ENCODE results near the gene TMEM250. TPM values are rescaled to one million over a fixed set of nuclear protein-coding genes. Genes with fewer than 3 reads are reported as not detected.

Gene TMEM250
- total RNA-seq, 1 experiment from 2014 or later = 37.5 TPM

GRCh38 chr9:136087741-136088480 lies 30.8 kb downstream of the TMEM250 start:
- no peaks in the 10 kb centered on the region for H4K20me1 ChIP-seq (ENCODE audit: insufficient read depth)
- H3K4me3 ChIP-seq (replicated peaks in 1 of 2; ENCODE audit: low read depth in 1 of 2, low read length in 2 of 2) = no peak overlapping the region
- intact Hi-C loops (cut with micrococcal nuclease) = loop anchor here (5.0 kb wide), 1 partner anchor 139 kb away; no protein-coding TSS in a partner anchor
- no peak for ATAC-seq
- H3K9me2 ChIP-seq (ENCODE audit: insufficient read depth) = no peaks in the 10 kb centered on the region
- H3K4me2 ChIP-seq (ENCODE audit: low read length) = no peak overlapping the region
- peaks cover 0 to 7% of the 10 kb centered on the region in 2 experiments; a peak in 1 of 4 replicates for H3K36me3 ChIP-seq (ENCODE audit: control insufficient read depth in 1 of 2, insufficient read depth in 2 of 2, low read length in 2 of 2)
- ChIA-PET POLR2A (no interaction called here), CTCF (no interaction called here), RAD21 (ENCODE audit: low non-redundant PET in 1 of 2, low total read pairs in 2 of 2, uncharacterized antibody in 2 of 2, unreplicated experiment in 2 of 2) (no interaction called here)
- peaks cover 99% of the 10 kb centered on the region for H3K79me2 ChIP-seq (ENCODE audit: insufficient read depth, low read length)
- peaks cover 26 to 31% of the 10 kb centered on the region in 2 experiments for H3K4me1 ChIP-seq (ENCODE audit: control insufficient read depth in 1 of 2, insufficient read depth in 2 of 2, low read length in 2 of 2)
- no peak overlapping the region for H3K9ac ChIP-seq (ENCODE audit: low read length)
- DNase-seq (ENCODE audit: low read depth, low spot score) = no peak
- no peak overlapping the region for H2AFZ ChIP-seq (ENCODE audit: low read depth, low read length, poor library complexity, severe bottlenecking)
- H3K27ac ChIP-seq (ENCODE audit: low read depth, low read length) = no peak overlapping the region
- BruUV-seq (replicated peaks) = no TSS peak
- H3K27me3 ChIP-seq (ENCODE audit: insufficient read depth, low read length) = no peaks in the 10 kb centered on the region
- no peaks in the 10 kb centered on the region for H3K9me3 ChIP-seq (ENCODE audit: control insufficient read depth in 1 of 2, insufficient read depth in 1 of 2, low read depth in 1 of 2, low read length in 2 of 2)
- TF ChIP-seq TCF7L2 (IDR thresholded peaks at IDR 0.05; ENCODE audit: borderline replicate concordance, extremely low read depth, insufficient read depth, insufficient read length) = no peak
- TF ChIP-seq SRF (IDR thresholded peaks at IDR 0.05; ENCODE audit: low read depth) = no peak
- TF ChIP-seq, protein P1, sequence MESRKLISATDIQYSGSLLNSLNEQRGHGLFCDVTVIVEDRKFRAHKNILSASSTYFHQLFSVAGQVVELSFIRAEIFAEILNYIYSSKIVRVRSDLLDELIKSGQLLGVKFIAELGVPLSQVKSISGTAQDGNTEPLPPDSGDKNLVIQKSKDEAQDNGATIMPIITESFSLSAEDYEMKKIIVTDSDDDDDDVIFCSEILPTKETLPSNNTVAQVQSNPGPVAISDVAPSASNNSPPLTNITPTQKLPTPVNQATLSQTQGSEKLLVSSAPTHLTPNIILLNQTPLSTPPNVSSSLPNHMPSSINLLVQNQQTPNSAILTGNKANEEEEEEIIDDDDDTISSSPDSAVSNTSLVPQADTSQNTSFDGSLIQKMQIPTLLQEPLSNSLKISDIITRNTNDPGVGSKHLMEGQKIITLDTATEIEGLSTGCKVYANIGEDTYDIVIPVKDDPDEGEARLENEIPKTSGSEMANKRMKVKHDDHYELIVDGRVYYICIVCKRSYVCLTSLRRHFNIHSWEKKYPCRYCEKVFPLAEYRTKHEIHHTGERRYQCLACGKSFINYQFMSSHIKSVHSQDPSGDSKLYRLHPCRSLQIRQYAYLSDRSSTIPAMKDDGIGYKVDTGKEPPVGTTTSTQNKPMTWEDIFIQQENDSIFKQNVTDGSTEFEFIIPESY (IDR thresholded peaks at IDR 0.05; ENCODE audit: extremely low read depth, insufficient replicate concordance, low read length) = no peak
- no peak for TF ChIP-seq CTCF (IDR thresholded peaks at IDR 0.05 in 2 of 3, conservative IDR thresholded peaks at IDR 0.05 in 1 of 3; ENCODE audit: borderline replicate concordance in 1 of 3, insufficient read depth in 1 of 3, low read depth in 2 of 3, low read length in 2 of 3)
- TF ChIP-seq, protein P2, sequence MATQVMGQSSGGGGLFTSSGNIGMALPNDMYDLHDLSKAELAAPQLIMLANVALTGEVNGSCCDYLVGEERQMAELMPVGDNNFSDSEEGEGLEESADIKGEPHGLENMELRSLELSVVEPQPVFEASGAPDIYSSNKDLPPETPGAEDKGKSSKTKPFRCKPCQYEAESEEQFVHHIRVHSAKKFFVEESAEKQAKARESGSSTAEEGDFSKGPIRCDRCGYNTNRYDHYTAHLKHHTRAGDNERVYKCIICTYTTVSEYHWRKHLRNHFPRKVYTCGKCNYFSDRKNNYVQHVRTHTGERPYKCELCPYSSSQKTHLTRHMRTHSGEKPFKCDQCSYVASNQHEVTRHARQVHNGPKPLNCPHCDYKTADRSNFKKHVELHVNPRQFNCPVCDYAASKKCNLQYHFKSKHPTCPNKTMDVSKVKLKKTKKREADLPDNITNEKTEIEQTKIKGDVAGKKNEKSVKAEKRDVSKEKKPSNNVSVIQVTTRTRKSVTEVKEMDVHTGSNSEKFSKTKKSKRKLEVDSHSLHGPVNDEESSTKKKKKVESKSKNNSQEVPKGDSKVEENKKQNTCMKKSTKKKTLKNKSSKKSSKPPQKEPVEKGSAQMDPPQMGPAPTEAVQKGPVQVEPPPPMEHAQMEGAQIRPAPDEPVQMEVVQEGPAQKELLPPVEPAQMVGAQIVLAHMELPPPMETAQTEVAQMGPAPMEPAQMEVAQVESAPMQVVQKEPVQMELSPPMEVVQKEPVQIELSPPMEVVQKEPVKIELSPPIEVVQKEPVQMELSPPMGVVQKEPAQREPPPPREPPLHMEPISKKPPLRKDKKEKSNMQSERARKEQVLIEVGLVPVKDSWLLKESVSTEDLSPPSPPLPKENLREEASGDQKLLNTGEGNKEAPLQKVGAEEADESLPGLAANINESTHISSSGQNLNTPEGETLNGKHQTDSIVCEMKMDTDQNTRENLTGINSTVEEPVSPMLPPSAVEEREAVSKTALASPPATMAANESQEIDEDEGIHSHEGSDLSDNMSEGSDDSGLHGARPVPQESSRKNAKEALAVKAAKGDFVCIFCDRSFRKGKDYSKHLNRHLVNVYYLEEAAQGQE (IDR thresholded peaks at IDR 0.05; ENCODE audit: low read depth) = no peak
- no peak for TF ChIP-seq CBX3 (IDR thresholded peaks at IDR 0.05; ENCODE audit: low read depth)
- no peak for TF ChIP-seq YY1 (IDR thresholded peaks at IDR 0.05; ENCODE audit: extremely low read depth, insufficient replicate concordance, low read depth, low read length)
- TF ChIP-seq POLR2A (IDR thresholded peaks at IDR 0.05; ENCODE audit: borderline replicate concordance, extremely low read depth, insufficient read depth, insufficient read length) = no peak
- TF ChIP-seq ZFX (IDR thresholded peaks at IDR 0.05) = no peak
- TF ChIP-seq EZH2phosphoT487 (IDR thresholded peaks at IDR 0.05; ENCODE audit: borderline replicate concordance) = no peak
- TF ChIP-seq POLR2AphosphoS5 (IDR thresholded peaks at IDR 0.05; ENCODE audit: low read depth, low read length) = no peak
- no peak for TF ChIP-seq EZH2 (IDR thresholded peaks at IDR 0.05)
- no peak for TF ChIP-seq EGR1 (IDR thresholded peaks at IDR 0.05; ENCODE audit: low read depth)
- TF ChIP-seq SP1 (IDR thresholded peaks at IDR 0.05; ENCODE audit: low read depth) = no peak
- no peak for TF ChIP-seq ATF3 (IDR thresholded peaks at IDR 0.05)
